ENCODE results near the gene SDK1. TPM values are rescaled to one million over a fixed set of nuclear protein-coding genes. Genes with fewer than 3 reads are reported as not detected.

The SDK1 gene
- total RNA-seq, 1 donor from 2014 or later = 5.4 TPM

GRCh38 chr7:4129481-4130122 is 828.5 kb downstream of the SDK1 start:
- H3K27ac Mint-ChIP-seq (ENCODE audit: unreplicated experiment) = no peak overlapping the region
- TF ChIP-seq CTCF (IDR thresholded peaks at IDR 0.05) = no peak
- no peaks in the 10 kb centered on the region for H3K27me3 Mint-ChIP-seq (ENCODE audit: unreplicated experiment)
- DNase-seq (ENCODE audit: extremely low spot score, unreplicated experiment) = no peak
- H3K36me3 Mint-ChIP-seq (ENCODE audit: unreplicated experiment) = no peaks in the 10 kb centered on the region
- H3K4me3 Mint-ChIP-seq (ENCODE audit: unreplicated experiment) = no peak overlapping the region
- H3K9me3 Mint-ChIP-seq (ENCODE audit: unreplicated experiment) = no peaks in the 10 kb centered on the region
- no peaks in the 10 kb centered on the region for H3K4me1 Mint-ChIP-seq (ENCODE audit: unreplicated experiment)

- H3K4me3 Mint-ChIP-seq (ENCODE audit: unreplicated experiment) = no peak overlapping the region
- no peak for TF ChIP-seq CTCF (IDR thresholded peaks at IDR 0.05)
- no peaks in the 10 kb centered on the region for H3K27me3 Mint-ChIP-seq (ENCODE audit: unreplicated experiment)
- H3K9me3 Mint-ChIP-seq (ENCODE audit: unreplicated experiment) = no peaks in the 10 kb centered on the region
- H3K27ac Mint-ChIP-seq (ENCODE audit: unreplicated experiment) = no peak overlapping the region
- no peaks in the 10 kb centered on the region for H3K36me3 Mint-ChIP-seq (ENCODE audit: unreplicated experiment)
- DNase-seq (ENCODE audit: extremely low spot score, unreplicated experiment) = no peak
- no peaks in the 10 kb centered on the region for H3K4me1 Mint-ChIP-seq (ENCODE audit: unreplicated experiment)
These were observed 830.0 kb downstream of the SDK1 start for GRCh38 chr7:4131063-4131462.

GRCh38 chr7:4132221-4132620 is 831.2 kb downstream of the SDK1 start:
- H3K27ac Mint-ChIP-seq (ENCODE audit: unreplicated experiment) = no peak overlapping the region
- no peaks in the 10 kb centered on the region for H3K36me3 Mint-ChIP-seq (ENCODE audit: unreplicated experiment)
- no peaks in the 10 kb centered on the region for H3K9me3 Mint-ChIP-seq (ENCODE audit: unreplicated experiment)
- no peak for DNase-seq (ENCODE audit: extremely low spot score, unreplicated experiment)
- no peak for TF ChIP-seq CTCF (IDR thresholded peaks at IDR 0.05)
- no peaks in the 10 kb centered on the region for H3K4me1 Mint-ChIP-seq (ENCODE audit: unreplicated experiment)
- H3K4me3 Mint-ChIP-seq (ENCODE audit: unreplicated experiment) = no peak overlapping the region
- no peaks in the 10 kb centered on the region for H3K27me3 Mint-ChIP-seq (ENCODE audit: unreplicated experiment)

- TF ChIP-seq CTCF (IDR thresholded peaks at IDR 0.05) = no peak
- H3K27me3 Mint-ChIP-seq (ENCODE audit: unreplicated experiment) = no peaks in the 10 kb centered on the region
- H3K9me3 Mint-ChIP-seq (ENCODE audit: unreplicated experiment) = no peaks in the 10 kb centered on the region
- DNase-seq (ENCODE audit: extremely low spot score, unreplicated experiment) = no peak
- H3K4me3 Mint-ChIP-seq (ENCODE audit: unreplicated experiment) = no peak overlapping the region
- H3K36me3 Mint-ChIP-seq (ENCODE audit: unreplicated experiment) = no peaks in the 10 kb centered on the region
- no peak overlapping the region for H3K27ac Mint-ChIP-seq (ENCODE audit: unreplicated experiment)
- H3K4me1 Mint-ChIP-seq (ENCODE audit: unreplicated experiment) = no peaks in the 10 kb centered on the region
These were observed 832.5 kb downstream of the SDK1 start for GRCh38 chr7:4133491-4134044.

GRCh38 chr7:4134204-4134603 is 833.2 kb downstream of the SDK1 start:
- no peaks in the 10 kb centered on the region for H3K4me1 Mint-ChIP-seq (ENCODE audit: unreplicated experiment)
- no peak overlapping the region for H3K4me3 Mint-ChIP-seq (ENCODE audit: unreplicated experiment)
- H3K27me3 Mint-ChIP-seq (ENCODE audit: unreplicated experiment) = no peaks in the 10 kb centered on the region
- H3K9me3 Mint-ChIP-seq (ENCODE audit: unreplicated experiment) = no peaks in the 10 kb centered on the region
- H3K27ac Mint-ChIP-seq (ENCODE audit: unreplicated experiment) = no peak overlapping the region
- no peaks in the 10 kb centered on the region for H3K36me3 Mint-ChIP-seq (ENCODE audit: unreplicated experiment)
- no peak for DNase-seq (ENCODE audit: extremely low spot score, unreplicated experiment)
- TF ChIP-seq CTCF (IDR thresholded peaks at IDR 0.05) = no peak

All from osteocyte (in vitro differentiated cells).